NCI-H69 (cell line): ENCODE measurements around the gene DCAKD.
A peak's percentile ranks its signal among the peaks of the same experiment; 100 is the strongest.

Source experiments
- DNase-seq: peaks from one replicate; lab custom pipeline; 2025; lab: John Stamatoyannopoulos, UW

The DCAKD gene

DNA sequence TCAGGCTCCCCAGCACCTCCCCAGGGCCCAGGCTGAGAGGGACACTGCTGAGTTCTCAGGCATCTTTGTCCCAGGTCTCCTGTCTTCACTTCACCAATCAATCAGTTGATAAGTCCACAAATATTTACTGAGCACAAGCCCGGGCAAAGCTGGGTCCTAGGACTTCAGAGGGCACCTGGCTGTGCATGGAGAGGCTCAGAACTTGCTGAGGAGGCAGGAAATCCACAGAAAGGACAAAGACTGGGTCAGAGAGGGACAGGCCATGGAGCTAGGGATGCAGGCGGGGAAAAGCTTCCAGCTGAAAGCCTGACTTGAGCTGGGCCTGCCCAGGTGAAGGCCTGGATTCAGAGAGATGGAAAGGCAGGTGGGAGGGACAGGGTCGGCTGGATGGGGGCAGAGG is 50.1 kb downstream of the DCAKD start:
- DNase-seq = peak; percentile 50

DNA sequence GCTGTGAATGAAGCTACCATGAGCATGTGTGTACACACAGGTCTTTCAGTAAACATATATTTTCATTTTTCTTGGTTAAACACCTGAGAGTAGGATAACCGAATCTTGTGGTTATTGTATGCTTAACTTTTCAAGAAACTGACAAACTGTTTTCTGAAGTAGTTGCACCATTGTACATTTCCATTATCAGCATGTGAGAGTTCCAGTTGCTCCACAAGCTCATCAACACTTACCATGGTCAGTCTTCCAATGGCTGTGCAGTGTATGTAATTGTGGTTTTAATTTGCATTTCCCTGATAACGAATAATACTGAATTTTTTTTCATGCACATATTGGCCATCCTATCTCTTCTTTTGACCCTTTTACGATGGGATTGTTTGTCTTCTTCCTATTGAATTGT is 52.0 kb downstream of the DCAKD start:
- DNase-seq = no peak

DNA sequence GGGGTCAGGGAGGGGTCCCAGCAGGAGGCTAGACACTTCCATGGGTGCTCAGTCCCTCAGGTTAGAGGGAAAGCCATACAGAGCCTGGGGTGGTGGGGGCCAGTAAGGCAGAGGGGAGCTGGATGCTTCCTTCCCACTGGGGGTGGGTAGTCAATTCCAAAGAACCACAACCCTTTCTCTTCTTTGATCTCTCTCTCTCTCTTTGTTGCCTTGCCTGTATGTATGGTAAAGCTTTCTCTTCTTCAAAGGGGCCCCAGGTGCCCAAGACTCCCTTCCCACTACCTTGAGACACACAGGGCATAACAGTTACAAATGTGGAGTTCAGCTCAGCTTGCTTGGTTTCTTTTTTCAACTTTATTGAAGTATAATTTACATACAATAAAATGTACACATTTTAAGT is 52.8 kb downstream of the DCAKD start:
- DNase-seq = no peak

DNA sequence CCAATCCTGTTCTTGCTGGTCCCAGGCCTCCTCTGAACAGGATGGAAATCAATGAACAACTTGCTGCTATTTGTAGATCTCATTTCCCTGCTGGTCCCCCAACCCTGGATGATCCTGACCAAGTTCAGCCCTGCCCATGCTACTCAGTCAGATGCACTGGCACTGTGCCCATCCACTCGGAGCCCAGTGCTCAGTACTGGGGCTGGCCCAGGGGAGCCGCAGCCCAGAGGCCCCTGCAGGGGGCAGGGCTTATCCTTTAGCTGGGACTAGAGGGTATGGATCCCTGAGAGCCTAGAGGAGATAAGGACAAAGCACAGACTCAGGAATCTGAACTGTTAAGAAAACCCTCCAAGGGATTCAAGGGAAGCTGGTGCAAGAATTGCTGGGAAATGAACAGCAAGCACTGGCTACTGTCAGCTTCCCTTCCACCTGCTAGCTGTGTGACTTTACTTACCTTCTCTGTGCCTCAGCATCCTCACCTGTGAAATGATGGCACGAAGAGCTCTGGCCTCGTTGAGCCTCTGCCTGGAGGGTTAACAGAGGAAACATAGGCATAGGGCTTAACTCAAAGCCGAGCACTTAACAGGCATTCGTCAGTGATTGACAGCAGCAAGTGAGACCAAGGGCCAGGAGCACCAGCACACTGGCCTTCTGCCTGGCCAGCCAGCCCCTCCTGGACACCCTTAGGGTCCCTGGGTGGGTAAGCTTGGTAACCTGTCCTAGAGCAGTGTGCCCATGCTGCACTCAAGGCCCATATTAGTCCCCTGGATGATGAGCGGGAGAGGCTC is 53.5 kb downstream of the DCAKD start:
- peak; percentile 59 for DNase-seq

DNA sequence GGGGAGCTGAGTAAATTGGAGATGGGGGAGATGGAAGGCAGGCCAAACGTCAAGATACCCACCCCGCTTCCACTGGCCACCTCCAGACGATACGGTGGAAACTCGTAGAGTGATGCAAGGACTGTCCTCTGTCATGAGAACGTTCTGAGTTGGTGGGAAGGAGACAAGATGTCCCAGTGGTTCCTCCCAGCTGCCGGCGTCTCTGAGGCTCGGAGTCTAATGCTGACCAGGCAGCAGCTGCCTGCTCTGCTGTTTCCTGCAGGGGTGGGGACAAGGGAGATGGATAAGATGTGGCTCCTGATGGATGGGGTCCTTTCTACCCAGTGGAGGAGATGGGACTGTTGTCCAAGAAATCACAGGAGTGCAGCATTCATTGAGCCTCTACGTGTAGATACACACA is 55.1 kb downstream of the DCAKD start:
- DNase-seq = no peak

DNA sequence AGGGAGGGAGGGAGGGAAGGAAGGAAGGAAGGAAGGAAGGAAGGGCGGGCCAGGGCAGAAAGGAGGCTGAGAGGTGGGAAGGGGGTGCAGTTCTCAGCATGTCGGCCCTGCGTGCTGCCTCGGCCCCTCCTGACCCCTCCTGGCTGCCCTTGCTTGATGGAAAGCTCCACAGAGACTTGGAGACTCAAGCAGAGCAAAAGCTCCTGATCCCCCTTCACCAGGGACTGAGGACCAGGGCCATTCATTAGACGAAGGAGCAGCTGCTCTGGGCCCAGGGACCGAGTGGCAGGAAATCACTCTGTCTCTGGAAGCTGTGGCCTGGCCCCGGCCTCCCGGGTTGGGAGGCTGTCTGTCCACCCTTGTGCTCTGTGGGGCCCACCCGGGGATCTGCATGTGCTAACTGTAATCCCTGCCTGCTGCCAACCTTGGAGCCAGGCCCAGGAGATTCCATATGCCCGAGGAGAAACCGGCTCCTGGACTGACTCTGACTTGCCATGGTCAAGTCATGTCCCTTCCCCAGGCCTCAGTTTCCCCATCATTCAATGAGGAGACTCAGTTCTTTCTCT is 55.9 kb downstream of the DCAKD start:
- DNase-seq = no peak

DNA sequence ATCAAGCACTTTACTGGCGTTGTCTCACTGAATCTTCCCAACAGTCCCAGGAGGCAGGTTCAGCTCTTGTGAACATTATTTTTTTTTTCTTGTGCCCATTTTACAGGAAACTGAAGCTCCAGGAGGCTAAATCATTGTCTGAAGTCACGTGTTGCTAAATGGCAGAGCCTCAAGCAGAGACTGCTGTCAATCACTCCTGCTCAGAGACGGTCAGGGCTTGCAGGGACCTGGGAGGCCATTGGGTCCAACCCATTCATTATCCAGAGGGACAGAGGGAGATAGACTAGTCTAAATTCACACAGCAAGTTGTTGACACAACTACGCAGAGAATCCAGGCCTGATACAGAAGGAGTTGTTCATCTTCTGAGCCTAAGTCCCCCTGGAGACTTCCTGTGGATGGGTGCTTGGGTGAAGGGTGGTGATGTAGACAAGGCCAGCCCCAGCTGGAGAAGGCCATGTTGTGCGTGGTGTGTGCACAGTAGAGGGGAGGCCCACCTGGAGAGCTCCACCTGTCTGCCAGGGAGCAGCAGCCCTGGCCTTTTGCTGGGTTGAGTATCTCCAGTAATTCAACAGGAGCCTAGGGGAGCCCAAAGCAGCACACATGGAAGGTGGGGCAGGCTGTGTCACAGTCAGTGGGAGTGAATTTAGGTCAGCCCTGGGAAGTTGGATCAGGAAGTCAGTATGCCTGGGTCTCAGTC is 59.0 kb downstream of the DCAKD start:
- peak; percentile 88 for DNase-seq

DNA sequence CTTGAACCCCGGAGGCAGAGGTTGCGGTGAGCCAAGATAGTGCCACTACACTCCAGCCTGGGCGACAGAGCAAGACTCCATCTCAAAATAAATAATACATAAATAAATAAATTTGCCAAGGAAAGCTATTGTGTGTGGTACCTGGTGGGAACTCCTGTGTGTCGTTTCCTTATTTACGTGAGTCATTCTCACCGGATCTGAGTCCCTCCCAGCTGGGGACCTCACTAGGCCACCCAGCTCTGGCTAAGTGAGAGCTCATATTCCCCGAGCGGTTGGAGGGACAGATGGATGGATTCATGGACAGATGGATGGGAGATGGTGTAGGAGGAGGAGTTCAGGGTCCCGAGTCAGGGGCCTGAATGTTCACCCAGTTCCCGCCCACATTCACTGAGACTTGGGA is 60.4 kb downstream of the DCAKD start:
- peak; percentile 87 for DNase-seq

DNA sequence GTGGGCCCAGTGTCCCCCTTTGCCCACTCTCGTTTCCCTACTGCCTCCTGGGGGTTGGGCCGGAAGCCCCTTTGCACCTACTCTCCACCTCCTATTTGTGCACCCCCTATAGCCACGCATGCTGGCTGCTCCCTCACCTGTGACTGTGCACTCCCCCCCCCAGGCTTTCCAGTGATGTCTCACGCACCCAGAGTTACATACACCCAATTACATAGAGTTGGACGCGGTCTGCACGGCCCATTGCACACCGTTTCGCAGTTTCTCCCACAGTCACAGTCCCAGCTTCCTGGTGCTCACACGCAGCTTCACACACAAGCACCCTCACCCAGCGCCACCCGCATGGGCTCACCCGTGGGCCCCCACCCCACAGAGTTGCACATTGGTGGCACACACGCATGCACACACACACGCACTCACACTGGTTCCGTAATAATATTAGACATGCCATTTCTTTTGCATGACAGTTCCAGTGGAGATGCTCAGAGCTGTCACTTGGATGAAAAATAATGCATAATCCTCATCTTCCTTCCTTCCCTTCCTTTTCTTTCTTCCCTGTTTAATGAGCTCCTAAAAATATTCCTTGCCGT is 61.8 kb downstream of the DCAKD start:
- DNase-seq = no peak

DNA sequence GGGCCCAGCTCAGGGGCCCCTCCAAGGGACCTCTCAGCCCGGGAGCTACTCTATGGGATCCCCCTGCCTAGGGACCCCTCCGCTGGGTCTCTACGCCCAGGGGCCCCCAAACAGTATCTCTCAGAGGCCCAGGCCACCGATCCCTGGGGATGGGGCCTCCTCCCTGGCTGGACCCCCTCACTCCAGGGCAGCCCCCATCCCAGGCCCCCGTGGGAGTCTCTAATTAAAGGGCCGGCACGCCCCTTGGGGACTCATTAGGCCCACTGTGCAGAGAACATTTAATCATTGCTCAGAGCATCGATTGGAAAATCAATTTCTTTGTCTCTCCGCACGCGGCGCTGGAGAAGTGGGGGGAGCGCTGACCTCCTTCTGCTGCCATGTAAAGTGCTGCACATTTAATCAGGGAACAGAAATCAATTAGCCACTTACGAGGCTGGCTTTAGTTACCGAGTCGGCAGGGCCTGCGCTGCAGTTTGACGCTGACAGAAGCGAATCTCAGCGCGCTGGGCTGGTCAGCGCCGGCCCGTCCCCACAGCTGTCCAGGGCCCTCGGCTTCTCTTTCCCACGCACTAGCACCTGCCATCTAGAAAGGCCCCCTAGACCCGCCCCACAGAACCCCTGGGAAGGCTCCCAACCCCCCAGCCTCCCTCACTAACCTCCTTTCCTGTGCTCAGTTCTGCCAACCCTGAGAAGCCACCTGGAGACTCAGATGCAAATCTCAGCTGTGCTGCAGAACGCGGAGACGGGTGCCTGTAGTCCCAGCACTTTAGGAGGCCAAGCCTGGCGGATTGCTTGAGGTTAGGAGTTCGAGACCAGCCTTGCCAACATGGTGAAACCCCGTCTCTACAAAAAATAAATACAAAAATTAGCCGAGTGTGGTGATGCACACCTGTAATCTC is 63.1 kb downstream of the DCAKD start:
- DNase-seq = no peak

DNA sequence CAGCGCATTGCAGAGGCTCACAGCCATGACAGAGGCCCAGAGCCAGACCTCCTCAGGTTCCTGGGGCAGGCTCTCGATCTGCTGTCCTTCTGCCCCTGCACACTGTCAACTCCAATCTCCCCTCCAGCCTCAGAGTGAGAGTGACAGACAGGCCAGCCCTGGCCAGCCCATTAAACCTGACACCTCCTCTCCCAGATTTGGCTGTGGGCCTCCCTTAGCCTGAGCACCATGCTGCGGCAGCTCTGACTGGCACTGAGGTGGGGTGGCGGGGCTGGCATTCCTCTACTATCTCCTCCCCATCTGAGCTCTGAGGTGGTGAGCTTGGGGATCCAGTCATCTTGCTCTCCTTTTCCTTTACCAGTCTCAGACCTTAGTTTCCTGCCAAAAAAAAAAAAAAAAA is 67.9 kb downstream of the DCAKD start:
- DNase-seq = no peak

DNA sequence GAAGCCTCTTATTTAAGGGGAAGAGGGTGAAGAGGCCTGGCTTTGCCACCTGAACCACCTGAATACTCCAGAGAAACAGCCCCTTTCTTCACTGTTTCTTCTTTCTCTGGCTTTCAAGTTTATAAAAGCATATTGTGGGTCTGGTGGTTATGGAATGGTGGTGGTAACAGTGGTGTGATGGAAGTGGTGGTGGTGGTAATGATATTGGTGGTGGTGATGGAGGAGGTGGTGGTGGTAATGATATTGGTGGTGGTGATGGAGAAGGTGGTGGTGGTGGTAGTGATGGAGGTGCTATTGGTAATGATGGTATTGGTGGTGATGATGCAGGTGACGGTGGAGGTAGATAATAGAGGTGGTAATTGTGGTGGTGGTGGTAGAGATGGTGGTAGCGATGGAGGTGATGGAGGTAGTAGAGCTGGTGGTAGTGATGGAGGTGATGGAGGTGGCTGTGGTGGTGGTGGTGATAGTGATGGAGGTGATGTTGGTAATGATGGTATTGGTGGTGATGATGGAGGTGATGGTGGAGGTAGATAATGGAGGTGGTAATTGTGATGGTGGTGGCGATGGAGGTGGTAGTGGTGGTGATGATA is 69.2 kb downstream of the DCAKD start:
- DNase-seq = no peak

DNA sequence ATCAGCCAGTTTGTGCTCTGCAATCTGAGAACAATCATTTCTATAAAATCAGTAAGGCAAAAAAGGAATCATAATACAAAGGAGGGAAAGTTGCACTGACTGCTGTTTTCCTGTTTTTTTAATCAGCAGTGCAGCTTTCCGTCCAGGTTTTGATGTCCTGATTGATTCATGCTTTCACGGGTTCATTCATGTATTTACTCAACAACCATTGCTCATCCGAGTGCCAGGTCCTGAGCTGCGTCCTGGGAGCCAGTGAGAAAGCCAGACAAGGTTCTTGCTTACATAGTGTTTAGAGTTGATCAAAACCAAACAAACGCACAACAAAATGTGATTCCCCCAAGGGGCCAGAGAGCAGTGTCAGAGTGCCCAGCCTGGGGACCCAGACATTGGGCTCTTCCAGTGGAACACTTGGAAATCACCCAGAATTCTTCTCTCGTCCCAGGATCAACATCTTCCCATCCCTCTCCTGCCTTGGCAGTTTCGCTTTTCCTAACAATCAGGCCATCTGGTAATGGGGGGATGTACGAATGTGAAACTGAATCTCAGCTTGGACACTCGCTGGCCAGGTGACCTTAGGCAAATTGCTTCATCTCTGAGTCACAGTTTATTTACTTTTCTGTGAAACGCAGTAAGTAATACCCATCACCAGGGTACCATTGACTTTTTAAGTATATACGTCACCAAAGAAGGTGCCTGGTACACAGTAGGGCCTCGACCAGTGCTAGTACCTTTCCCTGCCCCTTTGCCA is 70.0 kb downstream of the DCAKD start:
- peak; percentile 92 for DNase-seq

DNA sequence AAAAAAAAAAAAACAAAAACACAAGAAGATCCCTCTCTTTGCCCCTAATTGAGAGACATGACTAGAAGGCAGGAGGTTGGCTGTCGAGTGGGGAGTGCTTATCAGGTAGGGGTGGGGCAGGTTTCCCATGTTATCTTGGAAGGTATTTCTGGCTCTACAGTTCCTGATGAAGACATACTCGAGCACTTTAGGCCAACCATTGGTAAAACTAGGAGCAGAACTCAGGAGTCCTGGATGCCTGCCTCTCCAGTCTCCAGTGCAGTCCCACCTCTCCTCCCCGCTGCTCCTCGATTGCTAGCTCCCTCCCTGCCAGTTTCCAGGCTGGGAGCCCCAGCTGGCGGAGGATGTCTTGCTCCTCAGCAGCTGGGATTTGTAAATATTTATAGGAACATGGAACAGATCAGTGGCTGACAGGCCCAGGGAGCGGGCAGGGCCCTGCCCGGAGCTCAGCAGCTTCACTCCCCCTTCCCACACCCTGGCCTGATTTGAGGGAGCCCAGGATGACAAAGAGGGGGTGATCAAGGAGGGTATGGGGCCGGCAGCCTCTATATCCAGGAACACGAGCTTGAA is 71.9 kb downstream of the DCAKD start:
- peak; percentile 88 for DNase-seq

DNA sequence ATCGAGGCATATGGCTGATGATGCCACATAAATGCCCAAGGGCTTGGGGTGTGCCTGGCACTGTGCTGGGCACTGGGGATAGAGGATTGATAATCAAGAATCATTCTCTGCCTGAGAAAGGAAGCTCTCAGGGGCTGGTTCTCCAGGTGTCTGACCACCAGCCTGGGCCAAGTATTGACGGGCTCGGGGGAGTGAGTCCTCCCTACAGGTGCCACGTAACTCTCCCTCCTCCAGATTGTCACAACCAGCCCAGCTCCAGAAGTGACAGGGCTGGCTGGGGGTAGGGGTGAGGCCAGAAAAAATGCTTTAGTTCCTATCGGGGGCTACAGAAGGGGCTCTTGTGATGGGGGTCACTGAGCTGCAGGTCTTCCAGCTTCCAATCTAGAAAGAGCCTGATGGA is 72.6 kb downstream of the DCAKD start:
- DNase-seq = no peak

DNA sequence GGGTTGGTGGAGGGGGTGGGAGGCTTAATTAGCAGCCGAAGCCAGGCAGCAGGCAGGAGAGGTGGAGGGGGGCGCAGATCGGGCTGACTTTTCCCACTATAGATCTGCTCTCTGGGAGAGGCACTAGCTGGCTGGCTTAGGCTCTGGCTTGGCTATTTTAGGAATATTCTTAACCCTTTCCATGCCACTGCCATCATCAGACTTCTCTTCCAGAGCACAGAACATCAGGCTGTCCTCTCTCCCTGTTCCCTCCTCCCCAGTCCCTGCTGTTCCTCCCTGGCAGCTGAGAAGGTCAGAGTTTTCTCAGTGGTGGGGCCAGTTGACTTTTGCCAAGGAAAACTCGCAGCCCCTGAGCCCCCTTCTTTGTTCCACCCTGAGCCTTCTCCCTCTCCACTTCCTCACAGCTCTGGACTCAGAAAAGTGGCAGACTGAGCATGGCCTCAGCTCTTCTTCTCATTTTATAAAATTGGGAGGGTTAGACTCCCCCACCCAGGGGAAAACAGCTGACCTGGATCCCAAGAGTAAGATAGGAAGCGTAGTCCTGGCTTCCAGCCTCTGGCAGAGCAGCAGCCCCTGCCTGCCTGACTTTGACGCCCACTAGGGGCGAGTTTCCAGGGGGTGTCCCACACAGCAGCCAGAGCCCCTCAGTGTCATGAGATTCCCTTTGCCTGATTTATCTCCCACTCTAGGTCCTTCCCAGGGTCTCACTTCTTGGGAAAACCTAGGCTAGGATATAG is 73.5 kb downstream of the DCAKD start:
- DNase-seq = no peak

DNA sequence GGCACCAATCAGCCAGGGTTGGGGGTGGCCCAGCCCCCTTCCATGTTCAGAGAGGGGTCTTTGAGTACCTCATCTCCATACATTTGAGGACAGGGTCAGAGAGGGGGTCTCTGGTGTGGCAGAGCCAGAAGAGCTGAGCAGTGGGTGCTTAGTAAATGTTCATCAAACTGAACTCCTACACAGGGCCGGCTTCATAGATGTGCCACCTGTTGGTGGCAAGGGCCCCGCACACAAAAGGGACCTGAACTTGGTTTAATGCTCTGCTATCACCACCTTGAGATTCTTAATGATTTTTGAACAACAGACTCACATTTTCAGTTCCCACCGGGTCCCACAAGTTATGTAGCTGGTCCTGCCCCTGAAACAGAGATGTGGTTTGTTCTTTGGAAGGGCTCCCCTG is 74.4 kb downstream of the DCAKD start:
- no peak for DNase-seq

DNA sequence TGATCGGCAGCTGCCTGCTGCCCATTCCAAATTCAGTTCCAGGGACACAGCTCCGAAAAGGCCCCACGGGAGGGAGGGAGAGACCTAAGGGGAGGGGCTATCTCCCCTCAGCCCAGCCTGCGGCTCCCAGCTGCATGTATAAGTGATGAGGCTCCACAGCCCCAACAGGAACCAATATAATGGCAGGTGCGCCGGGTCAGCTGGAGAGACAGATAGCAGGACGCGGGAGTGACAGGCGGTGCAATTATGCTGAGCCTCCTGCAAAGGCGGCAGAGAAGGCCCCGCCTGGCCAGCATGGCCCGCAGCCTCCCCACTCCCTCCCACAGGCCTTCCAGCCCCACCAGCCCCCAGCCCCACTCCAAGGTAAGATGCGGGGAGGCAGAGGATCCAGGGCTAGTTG is 75.2 kb downstream of the DCAKD start:
- peak; percentile 73 for DNase-seq
